HG02759 (cell line): ENCODE results near the gene DSG2.

Experiments used
- ATAC-seq: cut with Tn5 transposase; IDR thresholded peaks from one replicate; pipeline ENCODE4 v1.9.1; 2021; ENCODE audit warnings: mild to moderate bottlenecking, moderate library complexity; ENCODE audit not compliant: unreplicated experiment

DSG2 gene

DNA sequence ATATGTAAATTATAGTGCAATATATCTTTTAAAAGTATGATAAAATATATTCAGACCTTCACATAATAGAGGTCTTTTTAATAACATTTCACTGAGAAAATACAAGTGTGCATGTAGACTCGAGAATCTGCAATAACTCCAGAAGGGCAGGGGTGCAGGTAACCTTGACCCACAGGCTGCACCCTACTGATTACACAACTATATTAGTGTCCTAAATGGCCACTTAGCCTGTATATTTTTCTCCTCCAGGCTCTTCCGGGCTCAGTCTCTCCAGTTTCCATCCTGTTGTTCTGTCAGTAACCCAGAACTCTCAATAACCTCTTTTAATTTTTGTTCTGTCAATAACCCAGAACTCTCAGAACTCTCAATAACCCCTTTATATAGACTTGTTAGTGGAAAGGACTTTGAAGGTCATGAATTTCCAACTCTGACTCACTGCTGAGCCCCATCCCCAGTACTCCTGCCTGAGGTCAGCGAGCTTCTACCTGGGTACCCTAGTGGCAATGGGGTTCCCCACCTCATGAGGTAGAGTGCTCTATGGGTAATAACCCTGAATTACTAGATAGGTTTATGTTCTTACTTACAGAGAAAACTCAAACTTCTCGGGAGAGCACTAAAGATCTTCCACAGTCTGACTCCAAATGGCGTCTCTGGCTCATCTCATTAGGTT, 85.3 kb downstream of the DSG2 start:
- no peak for ATAC-seq

DNA sequence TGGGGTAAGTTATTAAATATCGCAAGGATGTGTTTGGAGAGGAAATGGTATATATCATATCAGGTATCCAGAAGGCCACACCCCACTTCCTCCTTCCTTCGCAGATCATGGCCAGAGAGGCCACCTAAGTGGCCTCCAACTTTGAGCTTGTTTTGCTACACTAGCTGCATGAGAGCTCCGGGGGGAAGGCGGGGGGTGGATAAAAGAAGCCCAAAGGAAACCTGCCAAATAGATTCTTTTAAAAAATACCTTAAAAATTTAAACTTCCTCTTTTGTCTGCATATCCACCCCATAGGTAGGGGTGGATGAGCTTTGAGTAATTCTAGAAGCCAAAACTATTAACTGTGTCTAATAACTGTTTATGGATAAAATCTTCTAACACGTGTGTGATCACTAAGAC, 88.0 kb downstream of the DSG2 start:
- ATAC-seq = no peak

DNA sequence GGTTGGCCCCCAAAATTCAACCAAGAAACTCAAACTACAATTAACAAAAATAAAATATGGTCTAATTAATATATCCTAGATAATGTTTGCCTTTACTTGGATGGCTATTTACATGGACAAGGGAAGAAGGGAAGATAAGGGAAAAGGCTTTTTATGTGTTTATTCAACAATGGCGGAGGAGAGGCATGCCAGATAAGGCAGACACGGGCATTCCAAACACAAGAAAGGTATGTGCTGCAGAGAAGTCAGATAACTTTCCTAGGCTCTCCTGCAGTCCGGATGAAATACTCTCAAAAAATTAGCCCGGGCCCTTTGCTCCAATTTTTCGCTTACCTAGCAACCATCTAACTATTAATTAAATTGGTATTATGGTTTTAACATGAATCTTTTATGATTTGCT, 88.6 kb downstream of the DSG2 start:
- no peak for ATAC-seq

DNA sequence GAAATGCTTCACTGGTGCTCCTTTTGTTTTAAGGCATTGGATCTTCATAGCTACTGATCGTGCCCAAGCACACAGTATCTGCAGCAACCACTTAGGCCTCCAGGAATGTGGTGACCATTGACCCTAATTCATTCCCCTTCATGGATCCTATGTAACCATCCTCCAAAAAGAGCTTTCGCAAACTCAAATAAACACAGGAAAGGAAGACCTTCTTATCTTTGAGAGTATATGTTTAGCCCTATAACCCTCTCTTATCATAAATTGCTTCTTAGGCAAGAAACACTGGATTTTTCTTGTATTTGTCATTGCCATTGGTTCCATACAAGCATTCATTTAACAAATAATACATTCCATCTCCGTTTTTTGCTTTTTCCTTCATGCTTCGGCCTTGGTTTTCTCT, 89.6 kb downstream of the DSG2 start:
- no peak for ATAC-seq

DNA sequence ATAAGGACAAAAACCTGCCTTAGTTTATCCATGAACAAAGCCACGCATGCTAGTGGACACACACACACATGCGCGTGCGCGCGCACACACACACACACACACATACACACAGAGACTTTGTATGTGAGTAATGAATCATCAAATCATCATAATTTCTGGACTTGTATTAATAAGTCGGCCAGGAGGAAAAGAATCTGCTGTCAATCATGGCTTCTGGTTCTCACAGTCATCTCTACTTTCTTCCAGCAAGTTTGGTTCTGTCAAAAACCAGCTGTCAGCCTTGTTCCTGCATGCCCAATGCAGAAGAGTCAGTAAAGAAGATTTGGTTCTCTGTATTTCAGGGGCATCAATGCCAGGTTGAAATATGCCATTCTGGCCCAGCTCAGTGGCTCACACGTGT, 92.6 kb downstream of the DSG2 start:
- no peak for ATAC-seq

DNA sequence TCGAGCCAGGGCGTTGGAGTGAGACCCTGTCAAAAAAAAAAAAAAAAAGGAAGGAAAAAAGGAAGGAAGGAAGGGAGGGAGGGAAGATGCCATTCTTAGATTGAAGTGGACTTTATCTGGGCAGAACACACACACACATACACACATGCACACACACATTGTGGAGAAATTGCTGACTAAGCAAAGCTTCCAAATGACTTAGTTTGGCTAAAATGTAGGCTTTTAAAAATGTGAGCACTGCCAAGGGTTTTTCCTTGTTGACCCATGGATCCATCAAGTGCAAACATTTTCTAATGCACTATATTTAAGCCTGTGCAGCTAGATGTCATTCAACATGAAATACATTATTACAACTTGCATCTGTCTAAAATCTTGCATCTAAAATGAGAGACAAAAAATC, 93.1 kb downstream of the DSG2 start:
- ATAC-seq = no peak

DNA sequence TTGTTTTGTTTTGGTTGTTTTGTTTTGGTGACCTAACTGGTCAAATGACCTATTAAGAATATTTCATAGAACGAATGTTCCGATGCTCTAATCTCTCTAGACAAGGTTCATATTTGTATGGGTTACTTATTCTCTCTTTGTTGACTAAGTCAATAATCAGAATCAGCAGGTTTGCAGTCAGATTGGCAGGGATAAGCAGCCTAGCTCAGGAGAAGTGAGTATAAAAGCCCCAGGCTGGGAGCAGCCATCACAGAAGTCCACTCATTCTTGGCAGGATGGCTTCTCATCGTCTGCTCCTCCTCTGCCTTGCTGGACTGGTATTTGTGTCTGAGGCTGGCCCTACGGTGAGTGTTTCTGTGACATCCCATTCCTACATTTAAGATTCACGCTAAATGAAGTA, 93.7 kb downstream of the DSG2 start, which contains the start of gene TTR:
TSS of gene TTR (plus strand) at position 250 of the 400 bp plus-strand sequence. CDS start at position 276, 26 bp downstream.
- ATAC-seq = no peak

DNA sequence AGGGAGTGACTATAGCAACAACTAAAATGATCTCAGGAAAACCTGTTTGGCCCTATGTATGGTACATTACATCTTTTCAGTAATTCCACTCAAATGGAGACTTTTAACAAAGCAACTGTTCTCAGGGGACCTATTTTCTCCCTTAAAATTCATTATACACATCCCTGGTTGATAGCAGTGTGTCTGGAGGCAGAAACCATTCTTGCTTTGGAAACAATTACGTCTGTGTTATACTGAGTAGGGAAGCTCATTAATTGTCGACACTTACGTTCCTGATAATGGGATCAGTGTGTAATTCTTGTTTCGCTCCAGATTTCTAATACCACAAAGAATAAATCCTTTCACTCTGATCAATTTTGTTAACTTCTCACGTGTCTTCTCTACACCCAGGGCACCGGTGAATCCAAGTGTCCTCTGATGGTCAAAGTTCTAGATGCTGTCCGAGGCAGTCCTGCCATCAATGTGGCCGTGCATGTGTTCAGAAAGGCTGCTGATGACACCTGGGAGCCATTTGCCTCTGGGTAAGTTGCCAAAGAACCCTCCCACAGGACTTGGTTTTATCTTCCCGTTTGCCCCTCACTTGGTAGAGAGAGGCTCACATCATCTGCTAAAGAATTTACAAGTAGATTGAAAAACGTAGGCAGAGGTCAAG, 94.7 kb downstream of the DSG2 start:
- no peak for ATAC-seq

DNA sequence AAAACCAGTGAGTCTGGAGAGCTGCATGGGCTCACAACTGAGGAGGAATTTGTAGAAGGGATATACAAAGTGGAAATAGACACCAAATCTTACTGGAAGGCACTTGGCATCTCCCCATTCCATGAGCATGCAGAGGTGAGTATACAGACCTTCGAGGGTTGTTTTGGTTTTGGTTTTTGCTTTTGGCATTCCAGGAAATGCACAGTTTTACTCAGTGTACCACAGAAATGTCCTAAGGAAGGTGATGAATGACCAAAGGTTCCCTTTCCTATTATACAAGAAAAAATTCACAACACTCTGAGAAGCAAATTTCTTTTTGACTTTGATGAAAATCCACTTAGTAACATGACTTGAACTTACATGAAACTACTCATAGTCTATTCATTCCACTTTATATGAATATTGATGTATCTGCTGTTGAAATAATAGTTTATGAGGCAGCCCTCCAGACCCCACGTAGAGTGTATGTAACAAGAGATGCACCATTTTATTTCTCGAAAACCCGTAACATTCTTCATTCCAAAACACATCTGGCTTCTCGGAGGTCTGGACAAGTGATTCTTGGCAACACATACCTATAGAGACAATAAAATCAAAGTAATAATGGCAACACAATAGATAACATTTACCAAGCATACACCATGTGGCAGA, 97.3 kb downstream of the DSG2 start:
- no peak for ATAC-seq

DNA sequence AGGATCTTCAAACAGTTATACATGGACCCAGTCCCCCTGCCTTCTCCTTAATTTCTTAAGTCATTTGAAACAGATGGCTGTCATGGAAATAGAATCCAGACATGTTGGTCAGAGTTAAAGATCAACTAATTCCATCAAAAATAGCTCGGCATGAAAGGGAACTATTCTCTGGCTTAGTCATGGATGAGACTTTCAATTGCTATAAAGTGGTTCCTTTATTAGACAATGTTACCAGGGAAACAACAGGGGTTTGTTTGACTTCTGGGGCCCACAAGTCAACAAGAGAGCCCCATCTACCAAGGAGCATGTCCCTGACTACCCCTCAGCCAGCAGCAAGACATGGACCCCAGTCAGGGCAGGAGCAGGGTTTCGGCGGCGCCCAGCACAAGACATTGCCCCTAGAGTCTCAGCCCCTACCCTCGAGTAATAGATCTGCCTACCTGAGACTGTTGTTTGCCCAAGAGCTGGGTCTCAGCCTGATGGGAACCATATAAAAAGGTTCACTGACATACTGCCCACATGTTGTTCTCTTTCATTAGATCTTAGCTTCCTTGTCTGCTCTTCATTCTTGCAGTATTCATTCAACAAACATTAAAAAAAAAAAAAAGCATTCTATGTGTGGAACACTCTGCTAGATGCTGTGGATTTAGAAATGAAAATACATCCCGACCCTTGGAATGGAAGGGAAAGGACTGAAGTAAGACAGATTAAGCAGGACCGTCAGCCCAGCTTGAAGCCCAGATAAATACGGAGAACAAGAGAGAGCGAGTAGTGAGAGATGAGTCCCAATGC, 98.3 kb downstream of the DSG2 start:
- no peak for ATAC-seq

DNA sequence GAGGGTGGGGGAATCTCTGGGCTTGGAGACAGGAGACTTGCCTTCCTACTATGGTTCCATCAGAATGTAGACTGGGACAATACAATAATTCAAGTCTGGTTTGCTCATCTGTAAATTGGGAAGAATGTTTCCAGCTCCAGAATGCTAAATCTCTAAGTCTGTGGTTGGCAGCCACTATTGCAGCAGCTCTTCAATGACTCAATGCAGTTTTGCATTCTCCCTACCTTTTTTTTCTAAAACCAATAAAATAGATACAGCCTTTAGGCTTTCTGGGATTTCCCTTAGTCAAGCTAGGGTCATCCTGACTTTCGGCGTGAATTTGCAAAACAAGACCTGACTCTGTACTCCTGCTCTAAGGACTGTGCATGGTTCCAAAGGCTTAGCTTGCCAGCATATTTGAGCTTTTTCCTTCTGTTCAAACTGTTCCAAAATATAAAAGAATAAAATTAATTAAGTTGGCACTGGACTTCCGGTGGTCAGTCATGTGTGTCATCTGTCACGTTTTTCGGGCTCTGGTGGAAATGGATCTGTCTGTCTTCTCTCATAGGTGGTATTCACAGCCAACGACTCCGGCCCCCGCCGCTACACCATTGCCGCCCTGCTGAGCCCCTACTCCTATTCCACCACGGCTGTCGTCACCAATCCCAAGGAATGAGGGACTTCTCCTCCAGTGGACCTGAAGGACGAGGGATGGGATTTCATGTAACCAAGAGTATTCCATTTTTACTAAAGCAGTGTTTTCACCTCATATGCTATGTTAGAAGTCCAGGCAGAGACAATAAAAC, 100.2 kb downstream of the DSG2 start:
- no peak for ATAC-seq
